Measurements from ENCODE around the gene ADCY1. TPM values are rescaled to one million over a fixed set of nuclear protein-coding genes. Genes with fewer than 3 reads are reported as not detected.

ADCY1 gene
- total RNA-seq, 1 donor from 2014 or later, result 0.40 TPM

DNA sequence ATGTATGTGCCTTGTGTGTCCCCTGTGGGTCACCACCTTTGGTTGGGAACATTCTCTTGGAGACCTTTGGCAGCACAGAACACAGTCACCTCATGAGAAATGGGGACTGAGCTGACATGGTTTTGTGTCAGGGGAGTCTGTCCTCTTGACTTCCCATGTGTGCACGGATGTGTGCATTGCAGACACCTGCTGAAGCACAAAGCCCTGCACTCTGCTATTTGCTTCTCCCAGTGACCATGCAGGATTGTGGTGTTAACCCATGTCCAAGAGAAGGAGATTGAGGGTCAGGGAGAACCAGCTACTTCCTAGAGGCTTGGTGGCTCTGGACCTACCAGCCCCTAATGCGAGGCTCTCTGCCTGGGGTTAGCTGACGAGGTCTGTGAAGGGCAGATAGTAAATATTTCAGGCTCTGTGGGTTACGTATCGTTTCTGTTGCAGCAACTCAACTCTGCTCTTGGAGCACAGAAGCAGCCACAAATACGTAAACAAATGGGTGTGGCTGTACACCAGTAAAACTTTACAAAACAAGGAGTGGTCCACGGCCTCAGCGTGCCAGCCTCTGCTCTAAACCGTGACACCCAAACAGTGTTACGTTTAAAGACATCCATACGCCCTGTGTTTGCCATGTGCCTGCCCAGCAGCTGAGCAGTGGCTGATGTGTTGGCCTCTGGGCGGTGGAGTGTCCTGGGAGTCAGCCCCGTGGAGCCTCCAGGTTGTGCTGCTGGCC is 51.7 kb downstream of the ADCY1 start:
- no peak for ATAC-seq

DNA sequence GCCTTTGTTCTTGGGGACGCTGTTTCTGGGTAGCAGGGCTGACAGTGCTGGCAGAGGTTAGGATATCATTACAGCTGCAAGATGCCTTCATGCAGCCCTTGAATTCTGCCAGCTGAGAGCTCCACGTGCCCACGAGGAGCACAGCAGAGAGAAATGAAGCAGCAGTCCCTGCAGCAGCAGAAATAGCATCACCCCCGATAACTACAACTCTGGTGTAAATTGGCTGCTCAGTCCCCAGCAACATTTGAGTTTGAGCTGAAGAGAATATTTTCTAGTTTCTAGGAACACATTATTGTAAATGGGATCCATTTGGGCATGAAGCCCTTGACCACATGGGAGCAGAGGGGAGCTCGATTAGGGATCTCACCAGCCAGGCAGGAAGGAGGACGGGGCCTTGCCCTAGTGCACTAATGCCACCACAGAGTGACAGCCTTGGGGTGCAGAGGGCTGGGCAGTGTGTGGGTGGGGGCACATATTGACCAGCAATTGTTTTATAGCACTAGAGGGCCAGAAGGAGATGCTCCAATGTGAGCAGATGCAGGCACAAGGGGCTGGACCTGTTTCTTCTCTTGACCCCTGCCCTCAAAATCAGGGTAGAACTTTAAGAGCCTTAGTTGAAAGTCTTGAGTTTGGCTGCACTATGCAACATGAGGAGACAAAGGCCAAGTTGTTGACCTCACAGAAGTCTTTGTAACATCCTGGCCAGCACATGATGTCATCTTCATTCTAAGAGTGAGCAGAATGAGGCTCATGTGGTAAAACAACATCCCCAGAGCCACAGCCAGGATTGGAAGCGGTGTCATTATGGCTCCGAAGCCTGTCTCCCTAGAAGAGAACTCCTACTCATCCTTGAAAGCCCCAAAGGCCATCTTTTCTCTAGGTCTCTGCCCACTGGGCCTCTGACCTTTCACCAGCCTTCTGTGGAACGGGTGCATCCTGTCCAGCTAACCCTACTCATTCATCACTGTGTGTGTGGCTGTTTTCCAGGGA is 52.6 kb downstream of the ADCY1 start:
- no peak for ATAC-seq

DNA sequence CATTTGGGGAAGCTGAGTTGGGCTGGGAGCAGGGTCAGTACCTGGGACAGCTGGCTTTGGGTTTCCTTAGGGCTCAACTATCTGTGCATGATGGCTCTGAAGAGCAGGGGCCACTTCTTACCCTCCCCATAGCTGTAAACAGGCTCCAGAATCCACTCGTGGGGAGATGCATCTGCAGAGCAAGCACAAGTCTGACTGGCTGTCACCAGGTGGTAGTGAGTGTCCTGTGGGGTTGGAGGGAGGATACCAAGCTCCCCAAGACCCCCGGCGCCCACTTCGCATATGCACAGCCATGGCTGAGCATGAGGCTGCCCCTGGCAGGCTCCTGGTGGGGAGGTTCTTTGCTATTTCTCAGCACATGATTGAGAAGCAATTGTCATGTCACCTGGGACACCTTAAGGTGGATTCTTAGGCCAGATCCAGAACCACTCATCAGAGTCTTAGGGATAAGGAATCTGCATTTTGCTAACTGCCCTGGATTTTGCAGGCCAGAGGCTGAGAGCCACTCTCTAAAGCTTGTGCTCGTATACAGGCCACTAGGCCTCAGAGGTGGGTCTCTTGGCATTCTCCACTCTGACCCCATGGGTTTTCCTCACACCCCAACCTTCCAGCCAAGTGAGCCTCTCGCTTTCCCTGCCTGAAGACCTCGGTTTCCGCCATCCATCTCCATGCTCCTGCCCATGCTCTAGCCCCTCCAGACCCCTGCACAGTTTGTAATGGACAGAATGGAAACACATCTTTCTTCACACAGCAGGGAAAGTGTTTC is 53.7 kb downstream of the ADCY1 start:
- ATAC-seq, result no peak

DNA sequence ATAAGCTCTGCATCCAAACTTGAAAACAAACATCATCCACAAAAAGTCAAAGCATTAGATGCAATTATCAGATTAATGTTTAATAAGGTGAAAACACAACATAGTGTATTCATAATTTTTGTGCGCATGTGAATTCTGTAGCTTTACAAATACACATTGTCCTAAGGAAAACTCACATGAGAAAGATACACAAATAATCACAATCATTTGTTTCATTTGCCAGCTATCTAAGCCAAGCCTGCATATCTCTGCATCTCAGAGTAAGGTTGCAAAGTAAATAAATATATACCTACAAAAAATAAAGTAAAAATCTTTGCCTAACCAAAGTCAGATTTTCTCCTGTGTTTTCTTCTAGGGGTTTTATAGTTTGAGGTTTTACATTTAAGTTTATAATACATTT is 57.4 kb downstream of the ADCY1 start:
- ATAC-seq, result no peak

DNA sequence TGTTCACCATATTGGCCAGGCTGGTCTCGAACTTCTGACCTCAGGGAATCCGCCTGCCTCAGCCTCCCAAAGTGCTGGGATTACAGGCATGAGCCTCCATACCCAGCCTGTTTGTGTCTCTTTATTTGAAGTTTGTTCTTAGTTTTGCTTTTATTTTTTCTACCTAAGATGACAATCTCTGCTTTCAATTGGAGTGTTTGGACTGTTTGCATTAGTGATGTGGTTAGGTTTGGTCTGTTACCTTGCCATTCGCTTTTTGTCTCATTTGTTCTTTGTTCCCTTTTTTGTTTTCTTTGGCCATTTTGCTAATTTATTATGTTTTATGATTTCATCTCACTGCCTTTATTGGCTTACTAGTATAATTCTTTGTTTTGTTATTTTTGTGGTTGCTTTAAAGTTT is 62.6 kb downstream of the ADCY1 start:
- ATAC-seq, result no peak

DNA sequence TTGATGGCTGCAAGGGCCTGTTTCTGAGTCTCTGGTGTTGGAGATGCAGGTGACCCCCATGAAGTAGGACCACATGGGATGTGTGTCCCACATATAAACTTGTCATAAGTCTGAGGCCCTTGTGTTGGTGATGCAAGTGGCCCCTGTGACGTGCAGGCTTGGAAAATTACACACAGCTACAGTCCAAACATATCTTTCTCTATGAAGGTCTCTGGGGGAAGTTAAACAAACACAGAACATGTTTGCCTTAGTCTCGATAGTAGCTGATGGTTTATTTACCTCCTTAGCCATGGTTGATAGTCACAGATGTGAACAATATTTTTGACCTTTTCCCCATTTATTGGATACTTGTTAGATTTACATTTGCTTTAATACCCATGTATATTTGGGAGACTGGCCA is 64.7 kb downstream of the ADCY1 start:
- no peak for ATAC-seq

DNA sequence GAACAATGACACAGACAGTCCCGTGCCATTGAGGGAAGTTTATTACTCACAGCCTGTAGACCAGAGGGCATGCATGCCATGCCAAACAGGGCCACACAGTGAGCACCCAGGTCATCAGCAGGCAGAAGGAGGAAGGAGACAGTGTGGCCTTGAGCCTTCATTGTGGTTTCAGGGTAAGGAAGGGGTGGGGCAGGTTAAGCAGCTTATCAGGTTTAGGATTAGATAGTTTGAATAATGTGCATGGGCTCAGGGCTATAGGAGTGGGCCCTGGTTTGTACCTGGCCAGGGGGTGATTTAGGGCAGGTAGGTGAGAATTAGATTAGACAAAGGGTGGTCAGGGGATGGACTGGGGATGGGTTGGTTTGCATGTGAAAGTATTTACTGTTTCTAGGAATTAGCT is 67.9 kb downstream of the ADCY1 start:
- ATAC-seq, result peak; percentile 45

DNA sequence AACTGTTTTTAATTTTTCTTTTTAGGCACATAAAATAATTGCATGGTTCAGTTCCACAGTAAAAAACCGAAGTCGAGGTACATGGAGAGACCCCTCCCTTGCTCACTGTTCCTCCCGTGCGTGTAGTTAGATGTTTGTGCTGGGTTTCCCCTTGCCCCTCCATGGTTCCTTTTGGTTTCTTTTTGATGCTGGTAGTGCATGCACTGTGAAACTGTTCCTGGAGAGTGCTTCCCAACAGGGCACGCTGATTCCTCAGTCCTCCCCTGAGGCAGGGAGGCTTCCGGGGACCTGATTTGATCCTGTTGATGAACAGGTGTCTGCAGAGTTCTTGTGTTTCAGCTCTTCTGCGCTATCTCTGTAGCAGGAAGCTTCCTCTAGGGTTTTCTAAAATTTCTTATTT is 69.5 kb downstream of the ADCY1 start:
- no peak for ATAC-seq

DNA sequence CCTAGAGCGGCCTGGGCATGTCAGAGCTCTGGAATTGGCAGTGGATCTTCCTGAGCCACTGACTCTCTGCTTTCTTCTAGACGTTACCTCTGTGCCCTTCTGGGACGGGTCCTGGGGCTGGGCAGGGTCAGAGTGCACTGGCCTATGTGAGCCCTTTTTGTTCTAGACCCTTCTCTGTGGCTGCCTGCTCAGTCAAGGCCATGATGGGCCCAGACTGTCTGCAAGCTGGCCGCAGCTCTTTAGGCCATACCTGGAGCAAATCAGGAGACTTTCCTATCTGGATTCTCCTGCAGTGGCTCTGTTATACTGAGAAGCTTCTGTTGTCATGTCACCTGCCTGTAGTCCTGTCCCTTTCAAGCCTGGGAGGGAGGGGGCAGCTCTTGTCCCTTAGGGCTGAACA is 70.1 kb downstream of the ADCY1 start:
- ATAC-seq, result no peak

DNA sequence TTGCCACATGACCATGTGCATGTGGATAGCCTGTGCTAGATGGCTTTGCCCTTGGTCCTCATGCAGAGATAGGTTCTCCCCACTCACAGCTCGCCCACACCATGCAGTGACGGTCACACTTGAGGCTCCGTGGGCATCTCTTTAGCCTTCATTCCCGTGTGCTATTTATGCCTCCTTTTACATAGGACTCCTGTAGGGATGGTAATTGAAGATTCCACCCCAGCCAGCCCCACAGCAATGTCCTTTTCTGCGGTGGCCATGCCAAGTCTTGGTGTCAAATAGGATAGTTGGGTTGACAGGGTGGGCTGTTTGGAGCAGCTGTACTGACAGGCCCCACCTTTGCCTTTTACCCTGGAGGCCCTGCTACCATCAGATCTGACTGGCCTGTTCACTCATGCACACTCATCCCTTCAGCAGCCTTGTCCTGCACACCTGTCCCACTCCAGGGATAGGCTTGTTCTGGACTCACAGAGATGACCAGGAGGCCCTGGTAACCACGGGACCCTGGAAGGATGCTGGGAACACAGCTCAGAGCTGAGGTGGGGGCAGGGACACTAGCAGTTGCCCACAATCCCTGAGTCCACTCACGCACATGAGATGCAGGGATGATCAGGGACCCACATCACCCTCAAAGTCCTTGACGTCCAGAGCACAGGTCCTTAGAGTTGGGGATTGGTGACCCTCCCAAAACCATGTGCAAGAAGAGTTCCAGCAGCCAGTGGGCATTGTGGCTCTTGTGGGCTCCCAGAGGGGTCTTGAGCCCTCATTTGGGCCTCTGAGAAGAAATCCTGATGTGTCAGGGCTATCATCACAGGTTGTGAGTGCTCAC is 71.2 kb downstream of the ADCY1 start:
- no peak for ATAC-seq

DNA sequence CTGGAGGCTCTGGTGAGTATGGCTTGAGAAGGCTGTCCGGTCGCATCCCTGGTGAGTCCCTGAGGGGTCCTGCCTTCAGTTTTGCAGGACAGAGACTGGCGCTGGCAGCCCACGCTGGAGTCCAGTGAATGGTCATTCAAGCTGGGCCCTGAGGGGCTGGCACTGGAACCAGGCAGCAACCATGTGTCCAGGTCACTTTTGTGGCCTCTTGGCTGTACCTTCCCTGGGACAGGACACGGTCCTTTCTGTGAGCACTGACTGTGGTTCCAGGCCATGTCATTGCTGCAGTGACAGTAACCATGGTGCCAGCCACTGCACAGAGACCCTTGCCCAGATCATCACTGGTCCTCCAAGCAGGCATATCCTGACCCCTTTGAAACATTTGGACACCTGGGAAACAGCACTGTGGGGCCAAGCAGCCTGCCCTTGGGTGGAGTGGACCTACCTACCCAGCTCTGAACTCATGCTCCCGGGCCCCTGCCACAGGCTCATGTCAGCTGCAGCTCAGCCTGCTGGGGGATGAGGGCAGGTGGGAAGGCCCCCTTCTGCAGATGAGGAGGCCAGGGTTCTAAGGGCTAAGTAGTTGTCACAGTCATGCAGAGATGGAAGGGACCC is 72.1 kb downstream of the ADCY1 start:
- no peak for ATAC-seq

DNA sequence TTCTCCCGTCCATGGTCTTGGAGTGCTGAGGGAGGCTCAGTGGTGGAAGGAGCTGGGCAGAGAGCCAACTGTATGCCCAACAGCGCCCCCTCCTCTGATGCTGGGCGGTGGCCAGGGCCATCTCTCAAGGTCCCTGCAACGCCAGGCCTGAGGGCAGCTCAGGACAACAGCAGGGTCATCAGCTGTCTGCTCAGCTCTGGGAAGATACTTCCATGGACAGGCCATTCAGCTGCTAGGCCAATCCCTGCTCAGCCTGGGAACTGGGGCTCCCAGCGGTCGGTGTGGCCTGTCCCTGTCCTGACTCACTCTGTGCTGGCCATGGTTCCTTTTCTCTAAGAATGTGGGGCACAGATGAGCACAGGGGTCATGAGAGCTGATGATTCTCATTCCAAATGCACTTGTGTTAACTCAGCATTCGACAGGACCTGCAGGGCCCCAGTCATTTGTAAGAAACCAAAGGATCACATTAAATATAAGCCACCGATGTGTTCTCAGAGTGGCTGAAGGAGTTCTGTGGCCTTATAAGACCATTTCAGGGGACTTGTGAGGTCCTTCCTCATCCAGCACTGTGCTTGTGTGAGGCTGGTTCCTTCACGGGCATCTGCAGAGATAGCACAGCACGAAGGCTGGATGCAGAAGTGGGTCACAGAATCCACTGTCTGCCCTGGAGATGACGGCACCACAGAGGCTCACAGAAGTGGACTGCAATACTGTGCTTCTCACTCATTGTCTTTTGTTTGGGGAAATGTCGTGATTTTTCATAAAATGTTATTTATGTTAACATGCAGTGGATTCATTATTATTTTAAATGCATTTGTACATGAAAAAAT is 73.0 kb downstream of the ADCY1 start:
- no peak for ATAC-seq

DNA sequence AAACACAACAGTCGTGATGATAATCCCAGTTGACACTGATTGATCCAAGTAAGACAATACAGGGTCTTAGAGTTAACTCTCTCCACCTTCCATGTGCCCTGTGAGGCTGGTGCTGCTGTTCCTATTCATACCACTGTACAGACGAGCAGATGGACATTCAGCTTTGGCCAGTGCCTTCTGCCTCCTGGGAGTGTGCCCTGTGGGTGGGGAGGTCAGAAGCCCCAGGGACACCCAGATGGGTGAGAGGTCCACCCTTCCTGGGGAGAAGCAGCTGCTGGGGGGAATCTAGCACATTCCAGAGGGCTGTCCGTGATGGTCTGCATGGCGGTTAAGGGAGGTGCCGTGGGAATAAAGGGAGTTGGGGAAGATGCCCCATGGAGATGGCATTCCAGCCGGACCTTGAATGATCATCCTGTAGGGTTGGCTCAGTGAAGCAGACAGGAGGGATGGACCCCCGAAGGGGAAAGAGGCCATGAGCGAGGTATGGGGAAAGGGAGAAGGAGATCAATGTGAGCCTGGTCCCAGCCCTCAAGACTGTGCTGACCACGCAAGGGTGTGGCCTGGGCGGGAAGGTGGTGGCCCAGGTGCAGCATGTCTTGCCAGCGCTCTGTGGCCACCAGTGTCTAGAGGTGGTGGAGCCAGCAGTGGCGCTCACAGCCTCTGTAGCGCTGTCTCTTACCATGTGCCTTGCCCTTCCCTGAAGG is 74.0 kb downstream of the ADCY1 start:
- ATAC-seq, result no peak

DNA sequence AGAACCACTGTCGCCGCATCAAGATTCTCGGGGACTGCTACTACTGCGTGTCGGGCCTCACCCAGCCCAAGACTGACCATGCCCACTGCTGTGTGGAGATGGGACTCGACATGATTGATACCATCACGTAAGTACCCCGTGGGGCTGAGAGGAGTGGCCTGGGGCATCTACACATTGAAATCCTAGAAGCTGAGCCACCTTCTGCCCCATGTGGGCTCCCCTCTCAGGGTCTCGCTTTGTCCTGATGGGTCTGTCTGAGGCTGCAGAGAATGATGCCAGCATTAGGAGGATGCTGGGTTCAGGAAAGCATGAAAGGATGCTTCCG is 74.5 kb downstream of the ADCY1 start:
- no peak for ATAC-seq

DNA sequence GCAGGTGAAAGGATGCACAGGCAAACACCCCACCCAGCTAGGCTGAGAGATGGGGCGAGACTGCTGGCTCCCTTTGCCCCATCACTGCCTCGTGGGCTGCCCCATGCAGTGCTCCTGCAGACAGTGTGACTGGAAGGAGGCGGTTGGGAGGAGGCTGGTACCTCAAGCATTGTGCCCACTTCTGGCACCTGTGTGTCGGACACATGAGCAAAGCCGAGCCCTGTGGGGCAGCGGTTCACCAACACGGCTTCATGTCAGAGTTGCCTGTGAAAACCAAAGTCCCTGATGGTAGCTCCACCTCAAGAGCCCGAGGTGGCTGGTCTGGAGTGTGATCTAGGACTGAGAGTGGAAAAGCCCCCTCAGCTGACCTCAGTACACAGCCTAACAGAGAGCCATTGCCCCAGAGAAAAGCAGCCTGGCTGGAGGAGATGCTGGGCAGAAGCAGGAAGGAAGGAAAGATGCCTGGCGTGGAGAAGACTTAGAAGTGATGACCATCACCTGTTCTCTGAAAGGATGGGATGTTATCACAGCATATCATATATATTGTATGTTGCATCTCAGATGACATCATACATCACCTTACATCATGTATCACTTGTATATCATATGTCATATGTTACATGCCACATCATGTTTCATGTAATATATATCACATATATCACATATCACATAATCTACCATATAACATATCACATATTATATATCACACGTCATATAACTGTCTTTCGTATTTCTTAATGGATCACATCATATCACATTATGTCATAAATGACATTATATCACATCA is 75.6 kb downstream of the ADCY1 start:
- no peak for ATAC-seq

DNA sequence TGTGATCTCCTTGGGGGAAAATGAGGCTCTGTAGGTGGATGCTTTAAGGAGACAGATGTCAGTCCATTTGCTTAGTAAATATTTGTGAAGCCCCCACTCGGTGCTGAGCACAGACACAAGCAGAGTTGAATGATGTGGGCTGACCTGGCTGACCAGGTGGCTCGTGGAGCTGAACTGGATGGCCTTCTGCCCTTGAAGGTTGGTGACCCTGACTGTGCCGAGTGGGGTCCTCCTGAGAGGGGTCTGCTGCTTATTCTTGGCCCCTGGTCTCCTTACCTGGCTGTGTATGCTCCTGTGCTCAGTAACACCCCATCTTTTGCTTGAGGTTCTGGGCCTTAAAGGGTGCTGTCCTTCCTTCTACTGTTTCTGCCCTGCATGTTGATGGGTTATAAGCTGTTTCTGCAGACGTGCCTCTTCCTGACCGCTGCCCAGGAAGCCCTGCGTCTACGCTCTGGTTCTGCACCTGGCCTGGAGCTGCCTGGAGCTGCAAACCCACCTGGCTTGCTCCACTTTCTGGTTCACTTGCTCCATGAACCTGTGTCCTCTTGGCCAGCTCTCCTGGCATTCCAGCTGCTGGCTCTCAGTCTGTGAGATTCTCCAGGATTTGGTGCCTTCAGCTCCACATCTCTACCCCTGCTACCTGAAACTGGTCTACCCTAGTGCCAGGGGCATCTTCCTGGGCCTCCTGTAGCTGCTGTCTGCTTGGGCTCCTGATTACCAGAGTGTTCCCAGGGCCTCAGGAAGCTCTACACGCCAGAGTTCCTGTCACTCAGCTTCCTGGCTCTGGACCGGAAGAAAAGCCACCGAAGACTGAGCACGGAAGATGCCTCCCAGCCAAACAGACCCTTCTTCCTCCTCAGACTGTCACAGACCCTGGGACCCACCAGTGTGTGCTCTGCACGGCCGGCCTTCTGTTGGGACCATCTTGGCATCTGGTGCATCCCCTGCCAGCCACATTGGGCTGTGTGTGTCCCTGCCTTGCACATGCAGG is 76.5 kb downstream of the ADCY1 start:
- ATAC-seq, result no peak

DNA sequence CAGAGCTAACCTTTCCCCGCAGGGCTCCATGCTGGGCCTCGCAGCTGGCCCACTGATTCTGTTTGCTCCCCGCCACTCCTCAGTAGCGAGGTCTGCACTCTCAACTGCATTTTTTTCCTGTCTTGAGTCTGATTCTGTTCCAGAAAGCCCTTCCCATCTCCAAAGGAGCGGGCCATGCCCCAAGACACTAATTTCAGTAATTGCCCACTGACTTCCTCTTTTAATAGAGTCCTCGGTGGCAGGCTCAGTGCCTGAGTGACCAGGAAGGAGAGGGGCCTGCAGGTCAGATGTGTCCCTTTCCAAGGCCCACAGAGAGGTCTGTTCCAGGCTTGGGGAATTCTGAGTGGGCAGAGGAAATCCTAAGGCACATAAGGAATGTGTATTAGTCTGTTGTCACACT is 77.4 kb downstream of the ADCY1 start:
- ATAC-seq, result no peak

DNA sequence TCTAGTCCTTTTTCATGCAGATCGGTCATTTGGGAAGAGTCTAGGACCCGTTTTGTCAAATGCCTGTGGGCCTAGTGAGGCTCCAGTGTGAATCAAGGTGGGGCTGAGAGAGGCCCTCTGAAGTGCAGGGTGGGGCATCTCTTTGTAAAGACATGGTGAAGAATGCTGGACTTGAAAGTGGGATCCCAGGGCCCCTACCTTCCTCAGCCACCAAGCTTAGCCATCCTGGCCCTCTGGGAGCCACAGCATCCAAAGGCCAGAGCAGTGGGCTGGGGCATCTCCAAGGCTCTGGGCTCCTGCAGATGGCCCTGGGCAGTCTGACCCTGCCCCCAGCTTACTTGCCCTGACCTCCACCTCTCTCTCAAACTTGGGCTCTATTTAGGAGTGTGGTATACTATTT is 78.5 kb downstream of the ADCY1 start:
- ATAC-seq, result no peak

Data from esophagus mucosa (tissue), 1 donor.